SK-N-SH (cell line): ENCODE data around the gene ALKBH6. TPM values are rescaled to one million over a fixed set of nuclear protein-coding genes. Genes with fewer than 3 reads are reported as not detected.

ENCODE experiments used
- CTCF ChIA-PET: fragments of 300-600, 350-600 bp; formaldehyde crosslinking; extraction: SDS; loops from one replicate; lab custom pipeline; 2021; lab: Yijun Ruan, JAX
- POLR2A ChIA-PET: fragments of 350-600 bp; sonication (Branson Sonifier 250); formaldehyde crosslinking; extraction: SDS; loops from one replicate; lab custom pipeline; 2020; ENCODE audit warnings: antibody characterized with exemption, inconsistent platforms; lab: Yijun Ruan, JAX
- DNase-seq: peaks from one replicate; pipeline ENCODE4 v3.0.0; 2012
- H2AFZ ChIP-seq: fragments of 200-600 bp; sonication (generic); 2 replicates; pipeline ENCODE4 v1.8.1; 2016; ENCODE audit warnings: antibody characterized with exemption, mild to moderate bottlenecking, low read depth
- H3F3A ChIP-seq: fragments of 200-600 bp; sonication (generic); replicated peaks from 2 replicates; pipeline ENCODE3; 2016; ENCODE audit warnings: antibody characterized with exemption, mild to moderate bottlenecking; ENCODE audit not compliant: insufficient read depth
- H3K27ac ChIP-seq, 2 experiments: fragments of 200-500 bp in 1 of 2; fragments of 200-600 bp in 1 of 2; sonication (Bioruptor generic) in 1 of 2; sonication (generic), shearing (Covaris generic) in 1 of 2; 2 replicates each; pipeline versions ENCODE4 v1.5.1 to v1.6.1; 2014 to 2016; ENCODE audit warnings: low read depth in 2 of 2, inconsistent platforms in 1 of 2, low read length in 1 of 2, mild to moderate bottlenecking in 1 of 2, mixed read lengths in 1 of 2
- H3K27me3 ChIP-seq: fragments of 200-600 bp; sonication (generic), shearing (Covaris generic); 2 replicates; pipeline ENCODE4 v1.6.1; 2016; ENCODE audit warnings: mixed run types; ENCODE audit not compliant: insufficient read depth
- H3K36me3 ChIP-seq, 2 experiments: fragments of 200-500 bp in 1 of 2; fragments of 200-600 bp in 1 of 2; sonication (Bioruptor generic) in 1 of 2; sonication (generic) in 1 of 2; replicated peaks in 1 of 2; 2 replicates each; pipeline versions ENCODE3 to v1.5.1; 2014 to 2016; ENCODE audit warnings: low read length in 1 of 2, mild to moderate bottlenecking in 1 of 2; ENCODE audit not compliant: insufficient read depth in 2 of 2, control insufficient read depth in 1 of 2
- H3K4me1 ChIP-seq, 2 experiments: fragments of 200-500 bp in 1 of 2; fragments of 200-600 bp in 1 of 2; sonication (Bioruptor generic) in 1 of 2; sonication (generic), shearing (Covaris generic) in 1 of 2; 2 replicates each; pipeline versions ENCODE4 v1.5.1 to v1.6.1; 2014 to 2016; ENCODE audit warnings: low read depth in 1 of 2, low read length in 1 of 2, mixed run types in 1 of 2; ENCODE audit not compliant: insufficient read depth in 2 of 2, control insufficient read depth in 1 of 2
- H3K4me2 ChIP-seq: fragments of 200-600 bp; sonication (generic), shearing (Covaris generic); 2 replicates; pipeline ENCODE4 v1.6.1; 2017; ENCODE audit warnings: mixed run types
- H3K4me3 ChIP-seq, 2 experiments: fragments of 200-500 bp in 1 of 2; fragments of 200-600 bp in 1 of 2; sonication (Bioruptor generic) in 1 of 2; sonication (generic), shearing (Covaris generic) in 1 of 2; 2 replicates each; pipeline versions ENCODE4 v1.5.1 to v1.8.1; 2014 to 2016; ENCODE audit warnings: low read depth in 2 of 2, inconsistent platforms in 1 of 2, low read length in 1 of 2, mild to moderate bottlenecking in 1 of 2, mixed read lengths in 1 of 2, moderate library complexity in 1 of 2
- H3K79me2 ChIP-seq: fragments of 200-600 bp; sonication (generic); 2 replicates; pipeline ENCODE4 v1.8.1; 2017; ENCODE audit warnings: mild to moderate bottlenecking; ENCODE audit not compliant: insufficient read depth
- H3K9ac ChIP-seq: fragments of 200-600 bp; sonication (generic); 2 replicates; pipeline ENCODE4 v1.6.1; 2017; ENCODE audit warnings: mixed run types
- H3K9me2 ChIP-seq: fragments of 200-600 bp; sonication (generic); 2 replicates; pipeline ENCODE4 v1.6.1; 2017; ENCODE audit warnings: mixed run types
- H3K9me3 ChIP-seq: fragments of 200-600 bp; sonication (generic); 2 replicates; pipeline ENCODE4 v1.6.1; 2017; ENCODE audit warnings: mixed run types, mild to moderate bottlenecking, moderate library complexity
- H4K20me1 ChIP-seq: fragments of 200-600 bp; sonication (generic); 2 replicates; pipeline ENCODE4 v1.6.1; 2017; ENCODE audit warnings: mild to moderate bottlenecking, mixed run types; ENCODE audit not compliant: insufficient read depth
- CHD2 ChIP-seq: fragments of 150-350 bp; IDR thresholded peaks from 2 replicates; pipeline ENCODE4 v1.6.1; 2018; ENCODE audit warnings: low read length; ENCODE audit not compliant: partially characterized antibody
- EP300 ChIP-seq, 2 experiments: IDR thresholded peaks; 2 replicates each; pipeline versions ENCODE4 v1.4.0 to v1.6.1; 2012; ENCODE audit warnings: borderline replicate concordance in 1 of 2, low read depth in 1 of 2, low read length in 1 of 2
- EZH2phosphoT487 ChIP-seq: fragments of 200-600 bp; sonication (generic); IDR thresholded peaks from 2 replicates; pipeline ENCODE4 v1.6.1; 2017; ENCODE audit warnings: low read depth, mixed run types, mild to moderate bottlenecking, antibody characterized with exemption, moderate library complexity, borderline replicate concordance
- FOXJ3 ChIP-seq: sonication (generic); formaldehyde crosslinking; IDR thresholded peaks from 2 replicates; pipeline ENCODE4 v1.5.1; 2020; ENCODE audit warnings: mild to moderate bottlenecking, missing genetic modification reagents
- FOXM1 ChIP-seq: IDR thresholded peaks from 2 replicates; pipeline ENCODE4 v1.4.0; 2012; ENCODE audit warnings: low read depth, mild to moderate bottlenecking
- GABPA ChIP-seq: IDR thresholded peaks from 2 replicates; pipeline ENCODE4 v1.4.0; 2012; ENCODE audit warnings: low read depth, mild to moderate bottlenecking
- GATA2 ChIP-seq: sonication (generic); formaldehyde crosslinking; IDR thresholded peaks from 2 replicates; pipeline ENCODE4 v1.5.0; 2020; ENCODE audit warnings: mild to moderate bottlenecking, missing genetic modification reagents
- JUND ChIP-seq: IDR thresholded peaks from 2 replicates; pipeline ENCODE4 v1.4.0; 2012
- MXI1 ChIP-seq: IDR thresholded peaks from 2 replicates; pipeline ENCODE4 v1.6.1; 2012; ENCODE audit warnings: mild to moderate bottlenecking, low read depth, low read length, improper control_type of control experiment
- NRF1 ChIP-seq: IDR thresholded peaks from 2 replicates; pipeline ENCODE4 v1.6.1; 2012; ENCODE audit warnings: low read depth, mild to moderate bottlenecking, low read length
- RAD21 ChIP-seq: IDR thresholded peaks from 2 replicates; pipeline ENCODE4 v1.6.1; 2012; ENCODE audit warnings: mild to moderate bottlenecking, low read length
- RCOR1 ChIP-seq: fragments of 150-350 bp; IDR thresholded peaks from 2 replicates; pipeline ENCODE4 v1.6.1; 2017; ENCODE audit warnings: antibody characterized with exemption, low read length
- TAF1 ChIP-seq: IDR thresholded peaks from 2 replicates; pipeline ENCODE4 v1.6.1; 2012; ENCODE audit warnings: low read depth, mild to moderate bottlenecking, low read length, moderate library complexity, borderline replicate concordance
- TCF12 ChIP-seq: IDR thresholded peaks from 2 replicates; pipeline ENCODE4 v1.4.0; 2012
- YY1 ChIP-seq: IDR thresholded peaks from 2 replicates; pipeline ENCODE4 v1.4.0; 2012; ENCODE audit warnings: low read depth, mild to moderate bottlenecking
- WGBS: methylation state at CpG from one replicate; pipeline ENCODE4 v1.1.6; 2017; ENCODE audit warnings: low lambda C conversion rate; 5-methylcytosine and 5-hydroxymethylcytosine counted together
- polyA plus RNA-seq, 3 experiments: library from polyadenylated mRNA; depleted of rRNA; stranded (reverse); fragments of >200 nt; gene quantifications; 2 replicates each; pipeline ENCODE4 v1.2.3, GENCODE V29; 2012
- TF ChIP-seq, protein P1 (sequence below): IDR thresholded peaks from 2 replicates; pipeline ENCODE4 v1.6.1; 2012; ENCODE audit warnings: mild to moderate bottlenecking, low read depth, low read length, moderate library complexity
- TF ChIP-seq, protein P2 (sequence below): IDR thresholded peaks from 2 replicates; pipeline ENCODE4; 2012
- TF ChIP-seq, protein P3 (sequence below): fragments of 150-350 bp; IDR thresholded peaks from 2 replicates; pipeline ENCODE4 v1.6.1; 2016; ENCODE audit warnings: mild to moderate bottlenecking, low read depth, low read length
- TF ChIP-seq, protein P4 (sequence below): IDR thresholded peaks from 2 replicates; pipeline ENCODE4 v1.4.0; 2012; ENCODE audit warnings: low read depth, borderline replicate concordance
- TF ChIP-seq, protein P5 (sequence below): IDR thresholded peaks from 2 replicates; pipeline ENCODE4 v1.4.0; 2012; ENCODE audit warnings: low read depth, borderline replicate concordance
- TF ChIP-seq, protein P6 (sequence below): fragments of 150-350 bp; IDR thresholded peaks from 2 replicates; pipeline ENCODE4 v1.6.1; 2017; ENCODE audit warnings: antibody characterized with exemption, low read length, low read depth, borderline replicate concordance

Gene ALKBH6
- polyA plus RNA-seq, 1 of the 3 experiments (the other 2 are of a cell fraction) = 29.9 TPM

DNA sequence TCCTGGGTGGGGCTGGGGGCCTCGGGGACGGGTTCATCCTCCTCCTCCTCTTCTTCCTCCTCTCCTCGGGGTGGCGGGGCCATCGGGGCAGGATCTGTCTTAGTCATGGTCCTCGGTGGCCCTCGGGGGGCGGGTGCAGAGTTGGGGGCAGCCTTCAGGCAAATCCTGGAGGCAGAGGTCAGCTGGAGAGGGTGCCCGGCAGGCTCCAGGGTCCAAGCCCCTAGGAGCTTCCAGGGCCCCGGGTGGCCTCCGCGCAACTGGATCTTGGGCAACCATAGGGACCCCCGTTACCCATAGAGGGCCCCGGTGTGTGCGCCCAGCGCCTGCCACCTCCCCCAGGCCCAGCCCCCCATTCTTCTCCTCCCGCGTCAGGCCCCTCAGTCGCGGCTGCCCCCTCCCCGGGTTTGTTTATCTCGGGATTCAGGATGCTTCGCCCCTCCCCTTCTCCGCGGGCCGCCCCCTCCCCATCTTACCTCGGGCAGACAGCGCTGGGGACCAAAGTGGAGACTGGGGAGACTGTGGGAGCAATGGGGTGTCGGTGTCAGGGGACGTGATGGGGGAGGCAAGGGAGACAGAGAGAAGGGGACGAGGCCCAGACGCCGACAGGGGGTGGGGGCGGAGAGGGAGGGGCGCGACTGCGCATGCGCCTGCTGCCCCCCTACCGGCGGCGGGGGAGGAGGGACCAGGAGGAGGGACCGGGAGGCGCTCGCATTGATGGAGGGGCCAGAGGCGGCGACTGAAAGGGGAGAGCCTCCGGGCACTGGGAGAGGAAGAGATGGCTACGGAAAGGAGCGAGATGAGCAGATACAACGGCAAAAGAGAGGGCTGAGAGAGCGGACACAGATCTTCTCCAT, 18.5 kb upstream of the ALKBH6 start, which contains the start of gene CLIP3 (continued):
- TF ChIP-seq, protein P1, sequence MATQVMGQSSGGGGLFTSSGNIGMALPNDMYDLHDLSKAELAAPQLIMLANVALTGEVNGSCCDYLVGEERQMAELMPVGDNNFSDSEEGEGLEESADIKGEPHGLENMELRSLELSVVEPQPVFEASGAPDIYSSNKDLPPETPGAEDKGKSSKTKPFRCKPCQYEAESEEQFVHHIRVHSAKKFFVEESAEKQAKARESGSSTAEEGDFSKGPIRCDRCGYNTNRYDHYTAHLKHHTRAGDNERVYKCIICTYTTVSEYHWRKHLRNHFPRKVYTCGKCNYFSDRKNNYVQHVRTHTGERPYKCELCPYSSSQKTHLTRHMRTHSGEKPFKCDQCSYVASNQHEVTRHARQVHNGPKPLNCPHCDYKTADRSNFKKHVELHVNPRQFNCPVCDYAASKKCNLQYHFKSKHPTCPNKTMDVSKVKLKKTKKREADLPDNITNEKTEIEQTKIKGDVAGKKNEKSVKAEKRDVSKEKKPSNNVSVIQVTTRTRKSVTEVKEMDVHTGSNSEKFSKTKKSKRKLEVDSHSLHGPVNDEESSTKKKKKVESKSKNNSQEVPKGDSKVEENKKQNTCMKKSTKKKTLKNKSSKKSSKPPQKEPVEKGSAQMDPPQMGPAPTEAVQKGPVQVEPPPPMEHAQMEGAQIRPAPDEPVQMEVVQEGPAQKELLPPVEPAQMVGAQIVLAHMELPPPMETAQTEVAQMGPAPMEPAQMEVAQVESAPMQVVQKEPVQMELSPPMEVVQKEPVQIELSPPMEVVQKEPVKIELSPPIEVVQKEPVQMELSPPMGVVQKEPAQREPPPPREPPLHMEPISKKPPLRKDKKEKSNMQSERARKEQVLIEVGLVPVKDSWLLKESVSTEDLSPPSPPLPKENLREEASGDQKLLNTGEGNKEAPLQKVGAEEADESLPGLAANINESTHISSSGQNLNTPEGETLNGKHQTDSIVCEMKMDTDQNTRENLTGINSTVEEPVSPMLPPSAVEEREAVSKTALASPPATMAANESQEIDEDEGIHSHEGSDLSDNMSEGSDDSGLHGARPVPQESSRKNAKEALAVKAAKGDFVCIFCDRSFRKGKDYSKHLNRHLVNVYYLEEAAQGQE = no peak
- peak; percentile 29; the same call in 1 of the 2 replicates for TF ChIP-seq FOXJ3 (CRISPR knock-in tag)
- TF ChIP-seq, protein P2, sequence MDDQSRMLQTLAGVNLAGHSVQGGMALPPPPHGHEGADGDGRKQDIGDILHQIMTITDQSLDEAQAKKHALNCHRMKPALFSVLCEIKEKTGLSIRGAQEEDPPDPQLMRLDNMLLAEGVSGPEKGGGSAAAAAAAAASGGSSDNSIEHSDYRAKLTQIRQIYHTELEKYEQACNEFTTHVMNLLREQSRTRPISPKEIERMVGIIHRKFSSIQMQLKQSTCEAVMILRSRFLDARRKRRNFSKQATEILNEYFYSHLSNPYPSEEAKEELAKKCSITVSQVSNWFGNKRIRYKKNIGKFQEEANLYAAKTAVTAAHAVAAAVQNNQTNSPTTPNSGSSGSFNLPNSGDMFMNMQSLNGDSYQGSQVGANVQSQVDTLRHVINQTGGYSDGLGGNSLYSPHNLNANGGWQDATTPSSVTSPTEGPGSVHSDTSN = no peak
- TF ChIP-seq RAD21 = no peak
- no peak for TF ChIP-seq GATA2
- TF ChIP-seq TCF12 = no peak
- TF ChIP-seq, protein P3, sequence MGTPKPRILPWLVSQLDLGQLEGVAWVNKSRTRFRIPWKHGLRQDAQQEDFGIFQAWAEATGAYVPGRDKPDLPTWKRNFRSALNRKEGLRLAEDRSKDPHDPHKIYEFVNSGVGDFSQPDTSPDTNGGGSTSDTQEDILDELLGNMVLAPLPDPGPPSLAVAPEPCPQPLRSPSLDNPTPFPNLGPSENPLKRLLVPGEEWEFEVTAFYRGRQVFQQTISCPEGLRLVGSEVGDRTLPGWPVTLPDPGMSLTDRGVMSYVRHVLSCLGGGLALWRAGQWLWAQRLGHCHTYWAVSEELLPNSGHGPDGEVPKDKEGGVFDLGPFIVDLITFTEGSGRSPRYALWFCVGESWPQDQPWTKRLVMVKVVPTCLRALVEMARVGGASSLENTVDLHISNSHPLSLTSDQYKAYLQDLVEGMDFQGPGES = no peak
- TF ChIP-seq, protein P4, sequence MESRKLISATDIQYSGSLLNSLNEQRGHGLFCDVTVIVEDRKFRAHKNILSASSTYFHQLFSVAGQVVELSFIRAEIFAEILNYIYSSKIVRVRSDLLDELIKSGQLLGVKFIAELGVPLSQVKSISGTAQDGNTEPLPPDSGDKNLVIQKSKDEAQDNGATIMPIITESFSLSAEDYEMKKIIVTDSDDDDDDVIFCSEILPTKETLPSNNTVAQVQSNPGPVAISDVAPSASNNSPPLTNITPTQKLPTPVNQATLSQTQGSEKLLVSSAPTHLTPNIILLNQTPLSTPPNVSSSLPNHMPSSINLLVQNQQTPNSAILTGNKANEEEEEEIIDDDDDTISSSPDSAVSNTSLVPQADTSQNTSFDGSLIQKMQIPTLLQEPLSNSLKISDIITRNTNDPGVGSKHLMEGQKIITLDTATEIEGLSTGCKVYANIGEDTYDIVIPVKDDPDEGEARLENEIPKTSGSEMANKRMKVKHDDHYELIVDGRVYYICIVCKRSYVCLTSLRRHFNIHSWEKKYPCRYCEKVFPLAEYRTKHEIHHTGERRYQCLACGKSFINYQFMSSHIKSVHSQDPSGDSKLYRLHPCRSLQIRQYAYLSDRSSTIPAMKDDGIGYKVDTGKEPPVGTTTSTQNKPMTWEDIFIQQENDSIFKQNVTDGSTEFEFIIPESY = no peak
- TF ChIP-seq JUND = no peak
- TF ChIP-seq GABPA = no peak
- no peak for TF ChIP-seq RCOR1
- TF ChIP-seq FOXM1 = no peak

DNA sequence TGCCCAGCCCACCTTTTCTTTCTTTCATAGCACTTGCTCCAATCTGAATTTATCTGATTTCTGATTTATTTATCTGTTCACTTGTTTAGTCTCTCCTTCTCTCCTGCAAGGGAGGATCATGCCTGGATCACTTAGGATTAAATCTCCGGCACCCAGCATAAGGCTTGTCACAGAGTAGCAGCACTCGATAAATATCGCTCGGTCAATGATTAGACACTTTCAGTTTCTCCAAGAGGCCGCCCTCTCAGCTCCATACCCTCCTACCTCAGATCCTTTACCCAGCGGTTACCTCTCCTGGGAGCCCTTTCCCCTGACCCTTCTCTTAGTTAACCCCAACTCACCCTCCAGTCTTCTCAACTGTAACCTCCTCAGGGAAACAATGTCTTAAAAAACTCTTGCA, 17.3 kb upstream of the ALKBH6 start:
- DNase-seq = no peak
- Histone ChIP-seq H3K27me3 (no peaks in the 10 kb centered on the region), H2AFZ (no peak overlapping the region), H3K36me3 (peaks cover 0 to 9% of the 10 kb centered on the region in 2 experiments), H3K9me2 (no peaks in the 10 kb centered on the region), H3K4me1 (peaks cover 0 to 7% of the 10 kb centered on the region in 2 experiments; a peak in 1 of 4 replicates), H3F3A (peaks cover 2% of the 10 kb centered on the region), H4K20me1 (no peaks in the 10 kb centered on the region), H3K9ac (no peak overlapping the region), H3K4me3 (peak overlapping the region in 1 of 2 experiments; percentile 86; a peak in 2 of 4 replicates), H3K4me2 (peak overlapping the region; percentile 94), H3K9me3 (no peaks in the 10 kb centered on the region), H3K79me2 (0 out of 2 replicates have a peak, but pooled peaks cover 5% of the 10 kb centered on the region), H3K27ac (no peak overlapping the region)
- WGBS = 95% methylated on average over 6 of the region's 6 CpGs
- CTCF ChIA-PET = interaction anchor here (1.7 kb wide), 1 partner anchor 23 kb away, joined by 5 read pairs; the partner anchor contains the start of genes THAP8 and WDR62
- POLR2A ChIA-PET = no interaction called here
- TF ChIP-seq MXI1 (no peak), TAF1 (no peak), NRF1 (no peak), EP300 (IDR thresholded peaks at IDR 0.05; ENCODE audit: borderline replicate concordance in 1 of 2, low read depth in 1 of 2, low read length in 1 of 2) (no peak), YY1 (no peak), RCOR1 (no peak), EZH2phosphoT487 (no peak), GATA2 (no peak), CHD2 (no peak), RAD21 (no peak)
- TF ChIP-seq, protein P5, sequence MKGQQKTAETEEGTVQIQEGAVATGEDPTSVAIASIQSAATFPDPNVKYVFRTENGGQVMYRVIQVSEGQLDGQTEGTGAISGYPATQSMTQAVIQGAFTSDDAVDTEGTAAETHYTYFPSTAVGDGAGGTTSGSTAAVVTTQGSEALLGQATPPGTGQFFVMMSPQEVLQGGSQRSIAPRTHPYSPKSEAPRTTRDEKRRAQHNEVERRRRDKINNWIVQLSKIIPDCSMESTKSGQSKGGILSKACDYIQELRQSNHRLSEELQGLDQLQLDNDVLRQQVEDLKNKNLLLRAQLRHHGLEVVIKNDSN = no peak
- TF ChIP-seq, protein P6, sequence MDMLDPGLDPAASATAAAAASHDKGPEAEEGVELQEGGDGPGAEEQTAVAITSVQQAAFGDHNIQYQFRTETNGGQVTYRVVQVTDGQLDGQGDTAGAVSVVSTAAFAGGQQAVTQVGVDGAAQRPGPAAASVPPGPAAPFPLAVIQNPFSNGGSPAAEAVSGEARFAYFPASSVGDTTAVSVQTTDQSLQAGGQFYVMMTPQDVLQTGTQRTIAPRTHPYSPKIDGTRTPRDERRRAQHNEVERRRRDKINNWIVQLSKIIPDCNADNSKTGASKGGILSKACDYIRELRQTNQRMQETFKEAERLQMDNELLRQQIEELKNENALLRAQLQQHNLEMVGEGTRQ = no peak
